Measurements from ENCODE around the gene SNRPN.
"Not testable (repeated sequence)": the region's sequence is repeated elsewhere in the genome, so short reads cannot be mapped to it uniquely, and the experiment has no call there.

The SNRPN gene

DNA sequence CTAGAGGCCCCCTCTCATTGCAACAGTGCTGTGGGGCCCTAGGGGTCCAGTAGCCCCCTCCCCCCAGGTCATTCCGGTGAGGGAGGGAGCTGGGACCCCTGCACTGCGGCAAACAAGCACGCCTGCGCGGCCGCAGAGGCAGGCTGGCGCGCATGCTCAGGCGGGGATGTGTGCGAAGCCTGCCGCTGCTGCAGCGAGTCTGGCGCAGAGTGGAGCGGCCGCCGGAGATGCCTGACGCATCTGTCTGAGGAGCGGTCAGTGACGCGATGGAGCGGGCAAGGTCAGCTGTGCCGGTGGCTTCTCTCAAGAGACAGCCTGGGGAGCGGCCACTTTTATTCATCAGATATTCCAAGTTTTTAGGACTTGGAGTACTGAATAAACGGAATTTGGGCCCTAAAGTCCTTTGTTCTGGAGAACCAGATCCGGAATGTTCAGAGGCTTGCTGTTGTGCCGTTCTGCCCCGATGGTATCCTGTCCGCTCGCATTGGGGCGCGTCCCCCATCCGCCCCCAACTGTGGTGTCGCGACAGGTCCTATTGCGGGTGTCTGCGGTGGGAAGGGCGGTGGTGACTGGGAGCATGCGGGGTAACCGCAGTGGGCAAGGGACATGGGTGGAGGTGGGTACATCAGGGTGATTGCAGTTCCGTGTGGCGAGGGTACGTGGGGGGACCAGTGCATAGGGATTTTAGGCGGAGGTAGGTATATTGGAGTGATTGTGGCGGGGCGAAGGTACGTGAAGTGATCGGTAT lies at the start of gene SNRPN, which contains the start of gene SNURF:
Gene SNRPN (plus strand): TSS at position 205 of the 748 bp plus-strand sequence. CDS start 19,467 bp downstream, outside the sequence.
Gene SNURF (plus strand): TSS at position 205 of the 748 bp plus-strand sequence. CDS start 62 bp downstream, at position 267.
- peak; percentile 29 to 46 for DNase-seq (ENCODE audit: low read depth in 1 of 2, low spot score in 1 of 2)

DNA sequence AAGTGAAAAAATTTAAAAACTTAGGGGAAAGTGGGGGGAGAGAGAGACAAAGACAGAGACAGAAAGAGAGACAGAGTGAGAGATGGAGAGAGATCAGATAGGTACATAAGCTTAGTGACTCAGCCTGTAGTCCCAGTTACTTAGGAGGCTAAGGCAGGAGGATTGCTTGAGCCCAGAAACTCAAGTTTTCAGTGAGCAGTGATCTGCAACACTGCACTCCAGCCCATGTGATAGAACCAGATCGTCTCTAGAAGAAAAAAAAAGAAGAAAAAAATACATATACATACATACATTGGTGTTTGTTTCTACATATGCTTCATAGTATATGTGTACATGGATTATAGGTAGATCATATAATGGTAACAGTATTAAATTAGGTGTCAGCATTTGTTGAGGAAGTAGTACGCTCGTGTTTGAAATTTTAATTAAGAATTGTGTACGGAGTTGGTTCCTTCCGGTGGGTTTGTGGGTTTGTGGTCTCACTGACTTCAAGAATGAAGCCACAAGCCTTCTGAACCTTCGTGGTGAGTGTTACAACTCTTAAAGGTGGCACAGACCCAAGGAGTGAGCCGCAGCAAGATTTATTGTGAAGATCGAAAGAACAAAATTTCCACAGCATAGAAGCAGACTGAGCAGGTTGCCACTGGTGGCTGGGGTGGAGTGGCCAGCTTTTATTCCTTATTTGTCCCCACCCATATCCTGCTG lies 38.3 kb upstream of the SNRPN start:
- DNase-seq (ENCODE audit: low read depth in 1 of 2, low spot score in 1 of 2): no peak

DNA sequence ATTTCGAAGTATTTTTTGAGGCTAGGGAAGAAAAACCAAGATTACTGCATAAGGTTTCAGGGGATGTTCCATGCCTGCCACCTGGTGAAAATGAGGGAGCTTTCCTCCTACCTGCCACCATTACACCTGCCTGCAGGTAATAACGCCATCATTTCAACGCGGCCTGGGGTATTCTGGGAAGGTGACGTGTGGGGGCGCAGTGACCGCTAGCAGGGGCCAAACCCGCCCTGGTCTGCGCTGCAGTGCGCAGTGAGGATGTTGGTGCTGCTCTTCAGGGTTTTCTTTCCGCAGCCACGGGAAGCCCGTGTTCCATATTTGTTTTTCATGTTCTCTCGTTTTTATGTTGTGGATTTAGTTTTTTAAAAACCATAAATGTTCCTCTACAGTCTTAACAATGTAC lies 37.4 kb upstream of the SNRPN start:
- no peak for DNase-seq (ENCODE audit: low read depth in 1 of 2, low spot score in 1 of 2)

DNA sequence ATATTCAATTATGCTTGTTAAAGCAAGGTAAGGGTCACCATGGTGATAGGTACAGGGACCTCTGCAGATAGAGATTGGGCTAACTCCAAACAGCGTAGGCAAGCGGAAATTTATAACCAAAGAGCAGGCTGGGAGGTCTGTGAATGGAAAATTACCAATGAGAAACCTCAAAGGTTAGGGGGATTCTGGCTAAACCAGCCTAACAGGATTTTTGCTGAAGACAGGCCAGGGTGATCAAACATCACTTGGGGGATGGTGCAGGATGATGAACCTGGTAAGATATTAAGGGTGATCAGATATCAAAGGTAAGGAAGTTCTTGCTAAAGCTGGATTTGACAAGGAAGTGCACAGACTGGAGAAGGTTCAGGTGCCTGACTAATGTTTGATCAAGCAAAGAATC lies 35.3 kb upstream of the SNRPN start:
- DNase-seq (ENCODE audit: low read depth in 1 of 2, low spot score in 1 of 2): no peak

DNA sequence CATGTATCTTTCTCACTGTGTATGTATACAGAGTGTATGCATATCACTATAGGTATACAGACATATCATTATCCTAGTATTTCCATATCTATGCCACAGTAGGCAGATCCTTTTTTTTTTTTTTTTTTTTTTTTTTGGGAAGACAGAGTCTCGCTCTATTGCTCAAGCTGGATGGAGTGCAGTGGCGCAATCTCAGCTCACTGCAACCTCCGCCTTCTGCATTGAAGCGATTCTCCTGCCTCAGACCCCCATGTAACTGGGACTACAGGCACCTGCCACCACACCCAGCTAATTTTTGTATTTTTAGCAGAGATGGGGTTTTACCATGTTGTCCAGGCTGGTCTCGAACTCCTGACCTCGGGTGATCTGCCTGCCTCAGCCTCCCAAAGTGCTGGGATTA lies 32.0 kb upstream of the SNRPN start:
- DNase-seq (ENCODE audit: low read depth in 1 of 2, low spot score in 1 of 2): not testable (repeated sequence)

DNA sequence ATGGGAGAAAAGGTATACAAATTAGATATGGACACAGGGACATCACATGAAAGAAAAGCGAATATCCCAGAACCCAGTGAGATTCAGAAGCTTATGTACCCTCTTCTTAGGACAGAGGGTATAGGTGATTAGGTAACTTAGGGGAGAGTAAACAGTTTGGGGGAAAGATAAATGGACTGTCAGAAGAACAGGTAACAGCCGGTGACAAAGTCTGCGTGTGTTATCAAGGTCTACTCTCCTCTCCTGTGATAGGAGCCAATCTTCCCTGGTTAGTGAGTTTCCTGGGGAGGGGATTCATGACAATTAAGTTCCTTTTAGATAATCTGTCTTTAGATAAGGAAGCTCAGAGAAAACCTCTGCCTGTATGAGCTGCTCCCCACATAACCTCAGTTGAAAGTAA lies 30.6 kb upstream of the SNRPN start:
- no peak for DNase-seq (ENCODE audit: low read depth in 1 of 2, low spot score in 1 of 2)

DNA sequence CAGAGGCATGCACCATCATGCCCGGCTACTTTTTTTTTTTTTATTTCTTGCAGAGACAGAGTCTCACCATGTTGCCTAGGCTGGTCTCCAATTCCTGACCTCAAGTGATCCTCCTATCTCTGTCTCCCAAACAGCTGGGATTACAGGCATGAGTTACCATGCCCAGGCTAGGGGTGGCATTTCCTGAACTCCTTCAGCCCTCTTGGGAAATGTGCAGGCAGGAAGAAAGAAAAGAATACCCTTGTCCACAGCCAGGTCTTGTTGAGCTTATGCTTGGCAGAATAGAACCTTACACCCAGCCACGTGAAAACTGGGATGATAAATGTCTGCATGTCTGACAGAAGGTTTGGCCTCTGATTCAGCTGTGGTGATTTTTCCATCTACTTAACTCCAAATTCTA lies 30.2 kb upstream of the SNRPN start:
- no peak for DNase-seq (ENCODE audit: low read depth in 1 of 2, low spot score in 1 of 2)

DNA sequence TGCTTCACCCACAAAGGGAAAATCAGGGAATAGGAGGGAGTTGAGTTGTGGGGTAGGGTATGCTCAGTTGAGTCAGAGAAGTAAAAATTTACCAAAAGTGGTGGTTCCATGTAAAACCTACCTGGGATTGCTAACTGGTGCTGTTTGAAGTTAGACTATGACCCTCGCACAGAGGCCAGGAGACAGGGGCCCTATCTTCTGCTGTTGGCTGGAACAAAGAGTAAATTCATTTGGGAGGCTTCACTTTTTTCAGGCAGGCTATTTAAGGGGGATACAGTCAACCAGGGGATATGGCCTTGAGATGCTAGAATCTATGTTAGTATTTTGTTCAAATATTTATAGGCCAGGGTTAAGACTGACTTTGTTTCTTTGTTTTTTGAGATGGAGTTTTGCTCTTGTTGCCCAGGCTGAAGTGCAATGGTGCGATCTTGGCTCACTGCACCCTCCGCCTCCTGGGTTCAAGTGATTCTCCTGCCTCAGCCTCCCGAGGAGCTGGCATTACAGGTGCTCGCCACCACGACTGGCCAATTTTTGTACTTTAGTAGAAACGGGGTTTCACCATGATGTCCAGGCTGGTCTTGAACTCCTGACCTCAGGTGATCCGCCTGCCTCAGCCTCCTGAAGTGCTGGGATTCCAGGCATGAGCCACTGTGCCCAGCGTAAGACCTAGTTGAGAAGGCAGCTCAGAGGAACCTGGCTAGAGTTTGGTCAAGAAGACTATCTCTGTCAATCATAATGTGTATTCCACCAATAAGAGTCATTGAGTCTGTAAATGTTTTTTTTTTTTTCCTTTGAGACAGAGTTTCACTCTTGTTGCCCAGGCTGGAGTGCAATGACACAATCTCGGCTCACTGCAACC lies 22.7 kb upstream of the SNRPN start:
- not testable (repeated sequence) for DNase-seq (ENCODE audit: low read depth in 1 of 2, low spot score in 1 of 2)

DNA sequence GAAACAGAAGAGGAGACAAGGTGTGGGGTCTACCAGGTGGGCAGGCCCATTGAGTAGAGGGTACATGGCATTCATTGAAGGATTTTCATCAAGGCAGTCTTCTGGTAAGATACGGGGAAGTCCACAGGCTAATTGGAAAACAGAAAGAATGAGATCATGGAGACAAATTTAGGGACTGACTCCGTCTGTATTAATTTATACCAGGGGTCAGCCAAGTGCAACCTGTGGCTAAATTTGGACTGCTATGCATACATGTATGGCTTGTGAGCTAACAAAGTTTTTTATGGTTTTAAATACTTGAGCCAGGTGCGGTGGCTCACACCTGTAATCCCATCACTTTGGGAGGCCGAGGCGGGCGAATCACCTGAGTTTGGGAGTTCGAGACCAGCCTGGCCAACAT lies 21.1 kb upstream of the SNRPN start:
- no peak for DNase-seq (ENCODE audit: low read depth in 1 of 2, low spot score in 1 of 2)

DNA sequence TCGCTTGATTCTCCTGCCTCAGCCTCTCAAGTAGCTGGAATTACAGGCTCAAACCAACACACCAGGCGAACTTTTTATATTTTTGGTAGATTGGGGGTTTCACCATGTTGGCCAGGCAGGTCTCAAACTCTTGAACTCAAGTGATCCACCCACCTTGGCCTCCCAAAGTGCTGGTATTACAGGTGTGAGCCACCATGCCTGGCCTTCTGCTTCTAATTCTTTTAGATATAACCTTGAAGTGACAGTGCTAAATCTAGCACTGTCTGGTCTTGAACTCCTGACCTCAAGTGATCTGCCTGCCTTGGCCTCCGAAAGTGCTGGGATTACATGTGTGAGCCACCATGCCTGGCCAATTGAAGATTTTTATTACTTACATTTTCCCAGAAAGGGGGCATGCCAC lies 16.6 kb upstream of the SNRPN start:
- not testable (repeated sequence) for DNase-seq (ENCODE audit: low read depth in 1 of 2, low spot score in 1 of 2)

DNA sequence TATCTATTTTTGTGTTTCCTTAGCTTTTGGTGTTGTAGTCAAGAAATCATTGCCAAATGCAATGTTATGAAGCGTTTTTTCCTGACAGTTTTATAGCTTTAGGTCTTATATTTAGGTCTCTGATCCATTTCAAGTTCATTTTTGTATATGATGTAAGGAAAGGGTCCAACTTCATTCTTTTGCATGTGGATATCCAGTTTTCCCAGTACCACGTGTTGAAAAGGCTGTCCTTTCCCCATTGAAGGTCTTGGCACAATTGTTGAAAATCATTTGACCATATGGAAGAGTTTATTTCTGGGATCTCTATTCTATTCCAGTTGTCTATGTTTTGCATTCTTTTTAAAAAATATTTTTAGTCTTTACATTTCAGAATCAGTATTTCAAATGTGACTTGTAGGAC lies 14.6 kb upstream of the SNRPN start:
- DNase-seq (ENCODE audit: low read depth in 1 of 2, low spot score in 1 of 2): no peak

DNA sequence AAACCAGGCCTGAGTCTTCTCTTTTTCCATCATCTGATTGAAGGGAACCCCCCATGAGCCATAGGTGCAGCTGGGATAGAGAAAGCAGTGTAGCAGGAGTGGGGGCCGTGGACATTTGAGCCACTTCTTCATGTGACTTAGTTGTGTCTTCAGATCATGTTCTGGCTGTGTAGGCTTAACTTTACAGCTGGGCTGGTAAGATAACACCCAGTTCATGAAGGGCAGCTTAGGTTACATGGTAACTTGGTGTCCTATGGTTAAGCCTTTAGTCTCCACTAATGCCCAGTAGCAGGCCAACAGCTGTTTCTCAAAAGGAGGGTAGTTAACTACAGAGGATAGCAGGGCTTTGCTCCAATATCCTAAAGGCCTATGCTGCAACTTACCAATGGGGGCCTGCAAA lies 11.4 kb upstream of the SNRPN start:
- DNase-seq (ENCODE audit: low read depth in 1 of 2, low spot score in 1 of 2): no peak

DNA sequence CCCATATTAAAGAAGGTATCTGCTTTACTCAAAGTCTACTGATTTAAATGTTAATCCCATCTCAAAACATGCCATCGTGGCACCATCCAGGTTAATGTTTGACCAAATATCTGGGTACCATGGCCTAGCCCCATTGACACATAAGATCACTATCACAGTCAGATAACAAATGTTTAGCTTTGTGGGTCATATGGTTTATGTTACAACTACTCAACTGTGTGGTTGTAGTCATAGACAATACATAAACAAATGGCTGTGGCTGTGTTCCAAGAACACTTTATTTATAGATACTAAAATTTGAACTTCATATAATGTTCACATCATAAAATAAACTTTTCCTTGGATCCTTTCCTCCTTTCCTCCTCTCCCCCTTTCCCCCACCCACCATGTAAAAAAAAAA lies 9.8 kb upstream of the SNRPN start:
- no peak for DNase-seq (ENCODE audit: low read depth in 1 of 2, low spot score in 1 of 2)

DNA sequence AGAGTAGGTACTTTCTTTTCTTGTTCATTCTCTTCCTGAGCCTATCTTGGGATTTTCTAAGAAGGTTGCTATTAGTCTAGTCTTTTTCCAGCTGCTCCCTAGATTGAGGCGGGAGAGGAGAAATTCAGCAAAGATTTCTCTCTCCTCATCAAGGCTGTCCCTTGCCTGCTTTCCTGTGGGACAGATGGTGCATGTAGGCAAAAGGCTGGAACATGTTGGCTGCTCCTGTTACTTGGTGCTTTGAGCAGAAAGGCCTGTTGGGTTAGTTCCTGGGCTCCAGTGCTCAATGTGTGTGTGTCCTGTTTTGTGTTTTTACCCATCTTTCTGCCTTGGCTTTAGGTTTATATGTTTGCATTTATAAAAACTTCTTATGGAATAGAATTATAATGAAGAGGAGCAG lies 9.1 kb upstream of the SNRPN start:
- DNase-seq (ENCODE audit: low read depth in 1 of 2, low spot score in 1 of 2): no peak

DNA sequence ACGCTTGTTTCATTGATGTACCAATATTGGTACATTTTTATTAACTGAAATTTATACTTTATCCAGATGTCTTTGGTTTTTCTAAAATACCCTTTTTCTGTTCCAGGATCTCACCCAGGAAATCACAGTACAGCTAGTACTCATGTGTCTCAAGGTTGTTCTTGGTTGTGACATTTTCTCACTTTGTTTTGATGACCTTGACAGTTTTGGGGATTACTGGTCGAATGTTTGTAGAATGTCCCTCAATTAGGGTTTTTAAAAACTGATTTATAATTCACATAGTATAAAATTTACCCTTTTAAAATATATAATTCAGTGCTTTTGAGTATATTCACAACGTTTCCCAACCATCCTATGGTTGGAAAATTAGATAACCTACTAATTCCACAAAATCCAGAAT lies 6.3 kb upstream of the SNRPN start:
- DNase-seq (ENCODE audit: low read depth in 1 of 2, low spot score in 1 of 2): no peak

DNA sequence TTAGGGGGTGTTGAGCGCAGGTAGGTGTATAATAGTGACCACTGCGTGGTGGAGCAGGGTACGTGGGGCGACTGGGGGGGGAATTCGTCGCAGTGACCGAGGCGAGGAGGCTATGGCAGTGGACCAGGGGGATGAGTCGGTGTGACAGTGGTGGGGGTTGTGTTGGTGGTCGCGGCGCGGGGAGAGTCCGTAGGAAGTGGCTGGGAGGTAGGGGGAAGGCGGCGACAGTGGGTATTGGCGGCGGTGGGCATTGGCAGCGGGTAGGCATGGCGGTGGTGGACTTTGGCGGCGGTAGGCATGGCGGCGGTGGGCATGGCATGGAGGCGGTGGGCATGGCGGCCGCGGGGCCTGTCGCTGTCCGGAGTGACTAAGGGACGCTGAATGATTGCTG lies 739 bp downstream of the SNRPN start:
- peak in 1 of 2 donors; percentile 2 for DNase-seq (ENCODE audit: low read depth in 1 of 2, low spot score in 1 of 2)

DNA sequence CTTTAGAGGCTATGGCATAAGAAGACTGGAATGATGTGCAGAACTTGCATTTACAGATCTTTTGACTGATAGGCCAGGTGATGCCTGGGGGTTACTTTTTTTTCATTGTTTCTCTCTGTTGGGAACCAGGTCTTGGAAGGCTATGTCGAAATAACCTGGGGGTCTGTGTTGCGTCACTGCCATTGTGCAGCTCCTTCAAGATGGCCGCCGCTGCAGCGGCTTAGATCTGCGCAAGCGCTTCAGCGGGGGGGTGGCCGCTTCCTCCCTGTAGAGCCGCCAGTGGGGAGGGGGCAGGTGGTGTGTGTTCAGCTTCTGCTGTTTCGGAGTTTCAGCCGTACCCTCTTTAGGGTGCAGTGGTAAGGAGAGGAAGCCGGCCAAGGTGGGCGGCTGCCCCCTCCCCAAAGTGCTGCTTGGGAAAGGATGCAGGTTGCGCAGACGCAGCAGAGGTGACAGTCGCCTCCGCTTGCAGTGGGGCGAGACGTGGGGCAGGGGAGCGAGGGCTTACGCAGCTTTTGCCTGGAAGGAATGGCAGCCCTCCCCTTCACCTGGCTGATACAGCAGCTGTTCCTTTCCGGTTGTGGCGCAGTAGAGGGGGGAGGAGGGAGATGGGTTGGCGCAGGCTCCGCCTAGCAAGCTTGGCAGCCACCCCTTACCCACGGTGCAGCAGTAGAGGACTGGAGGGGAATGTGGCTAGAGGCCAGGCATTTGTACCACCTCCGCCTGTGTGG lies 1.5 kb downstream of the SNRPN start:
- peak; percentile 55 to 57 for DNase-seq (ENCODE audit: low read depth in 1 of 2, low spot score in 1 of 2)

DNA sequence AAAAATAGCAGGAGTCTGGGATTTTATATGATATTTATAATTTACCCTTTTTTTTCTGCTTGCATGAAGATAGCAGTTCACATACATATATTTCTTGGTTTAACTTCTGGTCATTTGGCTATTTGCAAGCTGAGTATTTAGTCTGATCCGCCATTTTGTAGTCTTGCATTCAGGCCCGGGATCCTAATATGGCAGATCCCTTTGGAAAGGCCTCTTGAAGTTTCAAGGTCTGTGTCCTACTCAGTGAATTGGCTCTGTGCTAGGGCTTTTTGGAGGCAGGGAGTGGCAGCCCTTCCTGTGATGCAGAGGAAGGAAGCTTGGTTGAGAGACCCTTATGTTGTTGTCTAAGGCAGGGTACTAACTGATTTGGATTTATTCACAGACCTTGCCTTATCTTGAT lies 2.9 kb downstream of the SNRPN start:
- no peak for DNase-seq (ENCODE audit: low read depth in 1 of 2, low spot score in 1 of 2)

DNA sequence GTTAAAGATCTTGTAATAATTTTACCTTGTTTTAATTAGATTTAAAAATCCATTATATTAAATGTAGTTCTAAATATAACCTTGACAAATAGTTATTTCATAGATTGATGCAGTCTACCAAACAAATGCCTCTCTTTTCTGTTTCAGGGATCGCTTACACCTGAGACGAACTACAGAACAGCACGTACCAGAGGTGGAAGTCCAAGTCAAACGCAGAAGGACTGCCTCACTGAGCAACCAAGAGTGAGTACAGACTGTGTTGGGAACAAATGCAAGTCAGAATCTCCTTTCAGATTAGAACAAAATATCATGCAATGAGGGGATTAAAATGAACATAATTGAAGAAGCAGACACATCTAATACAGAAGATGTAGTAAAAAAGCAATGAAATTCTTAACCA lies 7.2 kb downstream of the SNRPN start:
- DNase-seq (ENCODE audit: low read depth in 1 of 2, low spot score in 1 of 2): no peak

DNA sequence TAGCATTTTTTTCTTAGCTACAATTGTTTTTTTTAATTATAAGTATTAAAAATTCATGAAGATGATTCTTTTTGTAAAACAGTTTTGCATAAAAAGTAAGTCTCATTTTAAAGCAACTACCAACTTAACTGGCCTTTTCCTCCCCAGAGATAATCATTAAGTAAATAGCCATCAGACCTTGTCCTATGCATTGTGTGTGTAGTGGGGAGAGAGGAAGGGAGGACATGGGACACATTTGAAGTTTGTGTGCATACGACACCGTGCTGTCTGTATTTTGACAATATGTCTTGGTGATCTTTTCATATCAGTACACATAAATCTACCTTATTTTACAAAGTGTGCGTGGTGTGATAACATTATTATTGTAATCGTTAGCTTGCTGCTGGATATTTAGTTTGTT lies 8.1 kb downstream of the SNRPN start:
- no peak for DNase-seq (ENCODE audit: low read depth in 1 of 2, low spot score in 1 of 2)

All from stimulated activated CD4-positive, alpha-beta T cell treated with anti-CD3 and anti-CD28 coated beads, Interleukin-15, amount 100 ng/mL, for 1 hour (primary cell).